OCI-LY1 (cell line): ENCODE measurements around the gene PGS1.

Source experiments
- H2AFZ ChIP-seq: fragments of 200-600 bp; sonication (generic), shearing (Covaris generic); 2 replicates; pipeline ENCODE4 v1.6.0; 2014; ENCODE audit warnings: antibody characterized with exemption, mild to moderate bottlenecking, low read length
- H3F3A ChIP-seq: fragments of 200-600 bp; sonication (generic), shearing (Covaris generic); 2 replicates; pipeline ENCODE4 v1.6.0; 2014; ENCODE audit warnings: mild to moderate bottlenecking, antibody characterized with exemption, low read length, moderate library complexity; ENCODE audit not compliant: insufficient read depth
- H3K27ac ChIP-seq: fragments of 200-600 bp; sonication (generic); 2 replicates; pipeline ENCODE4 v1.5.1; 2014; ENCODE audit warnings: low read length, mixed run types, mild to moderate bottlenecking, low read depth; ENCODE audit not compliant: poor library complexity, severe bottlenecking
- H3K27me3 ChIP-seq: fragments of 200-600 bp; sonication (generic); 2 replicates; pipeline ENCODE4 v1.6.0; 2014; ENCODE audit warnings: antibody characterized with exemption, mild to moderate bottlenecking, low read length, moderate library complexity; ENCODE audit not compliant: insufficient read depth
- H3K36me3 ChIP-seq: fragments of 200-600 bp; sonication (generic); 2 replicates; pipeline ENCODE4 v1.6.1; 2014; ENCODE audit warnings: mild to moderate bottlenecking, antibody characterized with exemption, low read length, moderate library complexity, mixed read lengths; ENCODE audit not compliant: insufficient read depth
- H3K4me1 ChIP-seq: fragments of 200-600 bp; sonication (generic); 2 replicates; pipeline ENCODE4 v1.5.1; 2014; ENCODE audit warnings: mild to moderate bottlenecking, low read length, moderate library complexity; ENCODE audit not compliant: insufficient read depth, severe bottlenecking
- H3K4me2 ChIP-seq: fragments of 200-600 bp; sonication (generic), shearing (Covaris generic); 2 replicates; pipeline ENCODE4 v1.6.1; 2014; ENCODE audit warnings: low read length
- H3K4me3 ChIP-seq: fragments of 200-600 bp; sonication (generic); 2 replicates; pipeline ENCODE4 v1.5.1; 2014; ENCODE audit warnings: low read length, low read depth, mild to moderate bottlenecking, mixed read lengths; ENCODE audit not compliant: poor library complexity, severe bottlenecking
- H3K79me2 ChIP-seq: fragments of 200-600 bp; shearing (Covaris generic); 2 replicates; pipeline ENCODE4 v1.6.1; 2016; ENCODE audit warnings: mixed run types, low read length, mixed read lengths; ENCODE audit not compliant: insufficient read depth
- H3K9ac ChIP-seq: fragments of 200-600 bp; sonication (generic), shearing (Covaris generic); 2 replicates; pipeline ENCODE4 v1.6.1; 2014; ENCODE audit warnings: mild to moderate bottlenecking, low read length, mixed read lengths
- H3K9me2 ChIP-seq: fragments of 200-600 bp; sonication (generic), shearing (Covaris generic); 2 replicates; pipeline ENCODE4 v1.6.1; 2014; ENCODE audit warnings: low read depth, mild to moderate bottlenecking, low read length, mixed read lengths
- H3K9me3 ChIP-seq: fragments of 200-600 bp; shearing (Covaris generic); 2 replicates; pipeline ENCODE4 v1.6.1; 2014; ENCODE audit warnings: low read length, mixed read lengths
- H4K20me1 ChIP-seq: fragments of 200-600 bp; sonication (generic), shearing (Covaris generic); 2 replicates; pipeline ENCODE4 v1.6.0; 2016; ENCODE audit warnings: mild to moderate bottlenecking, low read length; ENCODE audit not compliant: insufficient read depth
- CTCF ChIP-seq: fragments of 200-600 bp; sonication (generic), shearing (Covaris generic); IDR thresholded peaks from 2 replicates; pipeline ENCODE4 v1.5.1; 2017; ENCODE audit warnings: mild to moderate bottlenecking, antibody characterized with exemption, low read length, moderate library complexity, mixed read lengths
- EZH2 ChIP-seq: fragments of 200-600 bp; sonication (generic), shearing (Covaris generic); IDR thresholded peaks from 2 replicates; pipeline ENCODE4 v1.8.0; 2017; ENCODE audit warnings: borderline replicate concordance, mixed run types, mild to moderate bottlenecking, antibody characterized with exemption, low read length, moderate library complexity, mixed read lengths

PGS1 gene

DNA sequence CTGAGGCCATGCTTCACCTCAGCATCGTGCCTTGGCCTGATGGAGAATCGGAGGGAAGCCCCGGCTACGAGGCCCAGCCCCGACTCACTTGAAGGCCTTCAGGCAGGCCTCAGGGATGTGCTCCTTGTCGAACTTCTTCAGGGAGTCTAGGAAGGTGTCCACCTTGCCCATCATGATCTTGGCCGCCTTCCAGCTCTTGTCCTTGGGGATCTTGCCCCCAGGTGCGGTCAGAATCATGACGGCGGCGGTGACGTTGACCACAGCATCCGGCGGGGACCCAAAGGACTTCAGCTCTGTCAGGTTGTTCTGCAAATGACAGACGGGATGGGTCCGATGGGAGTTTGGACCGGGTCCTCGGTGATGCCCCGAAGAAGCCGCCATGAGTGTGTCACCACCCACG lies 81.2 kb downstream of the PGS1 start:
- no peaks in the 10 kb centered on the region for H3K4me1 ChIP-seq
- no peaks in the 10 kb centered on the region; the same call in 1 of the 2 replicates for H3K27me3 ChIP-seq
- H3K27ac ChIP-seq: no peak overlapping the region
- no peaks in the 10 kb centered on the region; the same call in 1 of the 2 replicates for H3K36me3 ChIP-seq
- H2AFZ ChIP-seq: no peak overlapping the region
- no peaks in the 10 kb centered on the region for H3F3A ChIP-seq
- H3K9me2 ChIP-seq: no peaks in the 10 kb centered on the region
- no peak overlapping the region for H3K4me2 ChIP-seq
- no peaks in the 10 kb centered on the region for H3K9me3 ChIP-seq
- no peaks in the 10 kb centered on the region for H3K79me2 ChIP-seq
- H3K4me3 ChIP-seq: no peak overlapping the region
- no peak for TF ChIP-seq EZH2
- TF ChIP-seq CTCF: no peak
- H3K9ac ChIP-seq: no peak overlapping the region
- no peaks in the 10 kb centered on the region for H4K20me1 ChIP-seq

DNA sequence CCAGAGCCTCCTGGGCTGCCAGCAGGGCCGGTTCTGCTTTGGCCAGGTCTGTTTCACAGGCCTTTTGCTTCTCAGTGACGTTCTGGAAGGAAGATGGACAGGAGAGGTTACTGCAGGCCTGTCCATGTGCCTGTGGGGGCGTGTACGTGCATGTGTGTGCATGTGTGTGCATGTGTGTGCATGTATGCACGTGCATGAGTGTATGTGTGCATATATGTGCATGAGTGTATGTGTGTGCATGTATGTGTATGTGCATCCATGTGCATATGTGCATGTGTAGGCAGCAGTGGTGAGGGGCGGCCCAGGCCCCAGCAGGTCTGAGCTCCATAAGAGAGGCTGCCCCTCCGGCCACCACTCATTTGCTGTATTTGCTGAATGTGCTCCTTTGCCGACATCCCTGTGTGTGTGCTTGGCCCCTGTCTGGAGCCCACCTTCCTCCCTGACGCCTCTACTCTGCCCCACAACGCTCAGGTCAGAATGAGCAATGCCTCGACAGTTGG lies 81.8 kb downstream of the PGS1 start:
- H3K27me3 ChIP-seq: no peaks in the 10 kb centered on the region; the same call in 1 of the 2 replicates
- H3K9me3 ChIP-seq: no peaks in the 10 kb centered on the region
- no peak overlapping the region for H3K27ac ChIP-seq
- no peaks in the 10 kb centered on the region for H4K20me1 ChIP-seq
- no peak overlapping the region for H3K4me2 ChIP-seq
- H3K79me2 ChIP-seq: no peaks in the 10 kb centered on the region
- H3F3A ChIP-seq: no peaks in the 10 kb centered on the region
- no peak overlapping the region for H3K9ac ChIP-seq
- TF ChIP-seq EZH2 (no peak), CTCF (no peak)
- no peaks in the 10 kb centered on the region for H3K4me1 ChIP-seq
- H3K9me2 ChIP-seq: no peaks in the 10 kb centered on the region
- no peak overlapping the region for H2AFZ ChIP-seq
- no peaks in the 10 kb centered on the region; the same call in 1 of the 2 replicates for H3K36me3 ChIP-seq
- no peak overlapping the region for H3K4me3 ChIP-seq

DNA sequence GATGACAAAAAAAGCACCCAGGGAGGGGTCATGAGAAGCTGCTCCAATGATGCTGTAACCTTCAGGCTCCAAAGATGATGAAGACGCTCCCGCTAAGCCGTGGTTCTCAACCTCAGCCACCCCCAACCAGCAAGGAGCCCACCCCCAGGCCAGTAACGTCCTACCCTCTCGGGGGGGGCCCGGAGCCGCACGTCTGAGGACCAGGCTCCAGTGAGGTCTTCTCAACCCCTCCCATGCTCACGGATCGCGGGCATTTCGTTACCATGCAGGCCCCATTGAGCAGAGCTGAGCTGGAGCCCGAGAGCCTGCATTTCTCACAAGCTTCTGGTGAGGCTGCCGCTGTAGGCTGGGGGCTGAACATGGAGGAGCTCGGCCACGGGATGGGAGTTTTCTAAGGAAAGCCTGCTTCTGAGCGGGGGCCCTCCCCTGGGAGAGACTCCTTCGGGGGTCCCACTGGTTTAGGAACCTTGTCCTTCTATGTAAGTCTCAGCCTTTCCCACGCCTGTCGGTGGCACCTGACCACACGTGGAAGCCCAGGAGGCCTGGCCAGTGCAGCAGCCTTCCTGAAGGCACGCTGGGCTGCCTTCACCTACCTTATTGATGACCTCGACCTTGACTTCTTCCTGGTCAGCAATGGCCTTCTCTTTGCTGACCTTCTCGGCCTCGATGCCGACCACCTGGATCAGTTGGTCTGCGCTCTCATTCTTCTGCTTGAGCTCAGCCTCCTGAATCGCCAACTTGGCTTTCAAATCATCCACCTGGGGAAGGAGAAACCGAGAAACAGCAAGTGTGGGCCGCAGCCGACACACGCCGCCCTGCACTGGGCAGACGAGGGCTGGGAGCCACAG lies 82.7 kb downstream of the PGS1 start:
- Histone ChIP-seq H3K9me2 (no peaks in the 10 kb centered on the region), H3K4me2 (no peak overlapping the region), H3K27me3 (no peaks in the 10 kb centered on the region; the same call in 1 of the 2 replicates), H3K4me3 (no peak overlapping the region), H3K79me2 (no peaks in the 10 kb centered on the region), H3F3A (no peaks in the 10 kb centered on the region), H3K4me1 (no peaks in the 10 kb centered on the region), H3K36me3 (no peaks in the 10 kb centered on the region; the same call in 1 of the 2 replicates), H3K9ac (no peak overlapping the region), H3K27ac (no peak overlapping the region), H2AFZ (no peak overlapping the region), H3K9me3 (no peaks in the 10 kb centered on the region), H4K20me1 (no peaks in the 10 kb centered on the region)
- no peak for TF ChIP-seq EZH2
- TF ChIP-seq CTCF: no peak
